ENCODE data around the gene LRRC7.
"Not testable (repeated sequence)": the region's sequence is repeated elsewhere in the genome, so short reads cannot be mapped to it uniquely, and the experiment has no call there.

Gene LRRC7

GRCh38 chr1:69706473-69706872 lies 138.8 kb downstream of the LRRC7 start:
- no peaks in the 10 kb centered on the region for H3K27me3 Mint-ChIP-seq
- no peaks in the 10 kb centered on the region for H3K4me1 Mint-ChIP-seq
- DNase-seq: no peak
- no peak overlapping the region for H3K27ac Mint-ChIP-seq
- ATAC-seq: no peak
- H3K9me3 Mint-ChIP-seq: peaks cover 0 to 6% of the 10 kb centered on the region in 2 donors
- H3K4me3 Mint-ChIP-seq: no peak overlapping the region

GRCh38 chr1:69707103-69707502 lies 139.4 kb downstream of the LRRC7 start:
- H3K4me3 Mint-ChIP-seq: no peak overlapping the region
- no peaks in the 10 kb centered on the region for H3K4me1 Mint-ChIP-seq
- H3K9me3 Mint-ChIP-seq: peaks cover 0 to 6% of the 10 kb centered on the region in 2 donors
- H3K27ac Mint-ChIP-seq: no peak overlapping the region
- no peaks in the 10 kb centered on the region for H3K27me3 Mint-ChIP-seq
- no peak for ATAC-seq
- no peak for DNase-seq

- Mint-ChIP-seq H3K4me3 (no peak overlapping the region), H3K27me3 (no peaks in the 10 kb centered on the region), H3K27ac (no peak overlapping the region), H3K4me1 (no peaks in the 10 kb centered on the region), H3K9me3 (peaks cover 0 to 7% of the 10 kb centered on the region in 2 donors)
- ATAC-seq: no peak
- DNase-seq: no peak
These were observed 142.9 kb downstream of the LRRC7 start for GRCh38 chr1:69710484-69711189.

GRCh38 chr1:69711190-69711930 lies 143.6 kb downstream of the LRRC7 start:
- DNase-seq: no peak
- peaks cover 0 to 7% of the 10 kb centered on the region in 2 donors for H3K9me3 Mint-ChIP-seq
- no peaks in the 10 kb centered on the region for H3K27me3 Mint-ChIP-seq
- no peak overlapping the region for H3K4me3 Mint-ChIP-seq
- no peaks in the 10 kb centered on the region for H3K4me1 Mint-ChIP-seq
- H3K27ac Mint-ChIP-seq: no peak overlapping the region
- ATAC-seq: no peak

- H3K27me3 Mint-ChIP-seq, H3K4me1 Mint-ChIP-seq, H3K4me3 Mint-ChIP-seq, ATAC-seq, DNase-seq: not testable (repeated sequence)
- peaks cover 0 to 16% of the 10 kb centered on the region in 2 donors for H3K9me3 Mint-ChIP-seq
- H3K27ac Mint-ChIP-seq: peak overlapping the region in 1 of 2 donors; percentile 42
These were observed 150.1 kb downstream of the LRRC7 start for GRCh38 chr1:69717834-69718233.

GRCh38 chr1:69728206-69728605 lies 160.5 kb downstream of the LRRC7 start:
- ATAC-seq: no peak
- H3K9me3 Mint-ChIP-seq: peaks cover 6 to 24% of the 10 kb centered on the region in 2 donors
- H3K27ac Mint-ChIP-seq: no peak overlapping the region
- H3K4me1 Mint-ChIP-seq: no peaks in the 10 kb centered on the region
- no peak for DNase-seq
- H3K27me3 Mint-ChIP-seq: no peaks in the 10 kb centered on the region
- H3K4me3 Mint-ChIP-seq: no peak overlapping the region

GRCh38 chr1:69733061-69733460 lies 165.3 kb downstream of the LRRC7 start:
- no peak for DNase-seq
- no peaks in the 10 kb centered on the region for H3K27me3 Mint-ChIP-seq
- H3K27ac Mint-ChIP-seq: no peak overlapping the region
- no peak for ATAC-seq
- H3K4me3 Mint-ChIP-seq: no peak overlapping the region
- no peaks in the 10 kb centered on the region for H3K4me1 Mint-ChIP-seq
- H3K9me3 Mint-ChIP-seq: peaks cover 0 to 17% of the 10 kb centered on the region in 2 donors

GRCh38 chr1:69737527-69738185 lies 169.9 kb downstream of the LRRC7 start:
- H3K9me3 Mint-ChIP-seq: no peaks in the 10 kb centered on the region
- H3K27me3 Mint-ChIP-seq: no peaks in the 10 kb centered on the region
- no peak overlapping the region for H3K4me3 Mint-ChIP-seq
- no peak overlapping the region for H3K27ac Mint-ChIP-seq
- DNase-seq (peak; percentile 10), ATAC-seq (no peak)
- H3K4me1 Mint-ChIP-seq: no peaks in the 10 kb centered on the region

- ATAC-seq (no peak), DNase-seq (no peak)
- Mint-ChIP-seq H3K4me1 (no peaks in the 10 kb centered on the region), H3K27ac (no peak overlapping the region), H3K9me3 (no peaks in the 10 kb centered on the region), H3K4me3 (no peak overlapping the region), H3K27me3 (no peaks in the 10 kb centered on the region)
These were observed 170.9 kb downstream of the LRRC7 start for GRCh38 chr1:69738458-69739250.

GRCh38 chr1:69739251-69739605 lies 171.5 kb downstream of the LRRC7 start:
- DNase-seq (no peak), ATAC-seq (no peak)
- no peak overlapping the region for H3K27ac Mint-ChIP-seq
- no peaks in the 10 kb centered on the region for H3K9me3 Mint-ChIP-seq
- H3K4me1 Mint-ChIP-seq: no peaks in the 10 kb centered on the region
- no peaks in the 10 kb centered on the region for H3K27me3 Mint-ChIP-seq
- H3K4me3 Mint-ChIP-seq: no peak overlapping the region

- no peak overlapping the region for H3K4me3 Mint-ChIP-seq
- peak overlapping the region in 1 of 2 donors; percentile 37 for H3K27ac Mint-ChIP-seq
- H3K4me1 Mint-ChIP-seq: no peaks in the 10 kb centered on the region
- no peak for DNase-seq
- H3K9me3 Mint-ChIP-seq: no peaks in the 10 kb centered on the region
- ATAC-seq: no peak
- H3K27me3 Mint-ChIP-seq: no peaks in the 10 kb centered on the region
These were observed 175.4 kb downstream of the LRRC7 start for GRCh38 chr1:69743146-69743545.

GRCh38 chr1:69744381-69744780 lies 176.7 kb downstream of the LRRC7 start:
- Mint-ChIP-seq H3K9me3 (peaks cover 0 to 4% of the 10 kb centered on the region in 2 donors), H3K27me3 (no peaks in the 10 kb centered on the region), H3K27ac (no peak overlapping the region), H3K4me1 (no peaks in the 10 kb centered on the region), H3K4me3 (no peak overlapping the region)
- ATAC-seq (no peak), DNase-seq (no peak)

GRCh38 chr1:69747207-69747606 lies 179.5 kb downstream of the LRRC7 start:
- no peak overlapping the region for H3K4me3 Mint-ChIP-seq
- ATAC-seq (no peak), DNase-seq (no peak)
- H3K27me3 Mint-ChIP-seq: no peaks in the 10 kb centered on the region
- H3K9me3 Mint-ChIP-seq: peaks cover 0 to 4% of the 10 kb centered on the region in 2 donors
- no peaks in the 10 kb centered on the region for H3K4me1 Mint-ChIP-seq
- H3K27ac Mint-ChIP-seq: no peak overlapping the region

- H3K9me3 Mint-ChIP-seq: peaks cover 8 to 14% of the 10 kb centered on the region in 2 donors
- H3K27me3 Mint-ChIP-seq: no peaks in the 10 kb centered on the region
- H3K27ac Mint-ChIP-seq: no peak overlapping the region
- DNase-seq (no peak), ATAC-seq (no peak)
- H3K4me1 Mint-ChIP-seq: no peaks in the 10 kb centered on the region
- no peak overlapping the region for H3K4me3 Mint-ChIP-seq
These were observed 182.9 kb downstream of the LRRC7 start for GRCh38 chr1:69750638-69751037.

GRCh38 chr1:69752831-69753230 lies 185.1 kb downstream of the LRRC7 start:
- Mint-ChIP-seq H3K9me3 (peaks cover 8 to 14% of the 10 kb centered on the region in 2 donors), H3K4me1 (no peaks in the 10 kb centered on the region), H3K4me3 (no peak overlapping the region), H3K27ac (no peak overlapping the region), H3K27me3 (no peaks in the 10 kb centered on the region)
- no peak for ATAC-seq
- no peak for DNase-seq
